OCI-LY1 (cell line): Measurements from ENCODE around the gene MOB2.

ENCODE experiments used
- EZH2 ChIP-seq: fragments of 200-600 bp; sonication (generic), shearing (Covaris generic); IDR thresholded peaks from 2 replicates; pipeline ENCODE4 v1.8.0; 2017; ENCODE audit warnings: borderline replicate concordance, mixed run types, mild to moderate bottlenecking, antibody characterized with exemption, low read length, moderate library complexity, mixed read lengths
- TF ChIP-seq, protein P1 (sequence below): fragments of 200-600 bp; sonication (generic), shearing (Covaris generic); IDR thresholded peaks from 2 replicates; pipeline ENCODE4 v1.5.1; 2017; ENCODE audit warnings: mild to moderate bottlenecking, antibody characterized with exemption, low read length, moderate library complexity, mixed read lengths

DNA sequence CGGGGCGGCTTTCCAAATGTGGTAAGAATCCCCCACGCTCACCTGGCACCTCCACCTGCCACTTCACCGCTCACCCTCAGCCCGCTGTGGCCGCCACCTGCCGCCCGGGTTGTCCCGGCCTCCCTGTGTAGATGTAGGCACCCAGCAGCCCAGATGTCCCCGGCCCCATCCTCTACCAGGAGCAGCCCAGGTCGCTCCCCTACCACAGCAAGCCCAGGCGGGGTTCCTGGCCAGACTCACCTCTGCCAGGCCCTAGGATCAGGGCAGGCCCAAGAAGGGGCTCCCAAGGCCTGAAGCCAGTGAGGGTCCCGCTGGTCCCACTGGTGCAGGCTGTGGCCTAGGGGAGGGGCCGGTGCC is 27.4 kb downstream of the MOB2 start:
- TF ChIP-seq, protein P1, sequence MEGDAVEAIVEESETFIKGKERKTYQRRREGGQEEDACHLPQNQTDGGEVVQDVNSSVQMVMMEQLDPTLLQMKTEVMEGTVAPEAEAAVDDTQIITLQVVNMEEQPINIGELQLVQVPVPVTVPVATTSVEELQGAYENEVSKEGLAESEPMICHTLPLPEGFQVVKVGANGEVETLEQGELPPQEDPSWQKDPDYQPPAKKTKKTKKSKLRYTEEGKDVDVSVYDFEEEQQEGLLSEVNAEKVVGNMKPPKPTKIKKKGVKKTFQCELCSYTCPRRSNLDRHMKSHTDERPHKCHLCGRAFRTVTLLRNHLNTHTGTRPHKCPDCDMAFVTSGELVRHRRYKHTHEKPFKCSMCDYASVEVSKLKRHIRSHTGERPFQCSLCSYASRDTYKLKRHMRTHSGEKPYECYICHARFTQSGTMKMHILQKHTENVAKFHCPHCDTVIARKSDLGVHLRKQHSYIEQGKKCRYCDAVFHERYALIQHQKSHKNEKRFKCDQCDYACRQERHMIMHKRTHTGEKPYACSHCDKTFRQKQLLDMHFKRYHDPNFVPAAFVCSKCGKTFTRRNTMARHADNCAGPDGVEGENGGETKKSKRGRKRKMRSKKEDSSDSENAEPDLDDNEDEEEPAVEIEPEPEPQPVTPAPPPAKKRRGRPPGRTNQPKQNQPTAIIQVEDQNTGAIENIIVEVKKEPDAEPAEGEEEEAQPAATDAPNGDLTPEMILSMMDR, result no peak
- TF ChIP-seq EZH2, result no peak
